Colonic mucosa (tissue), 4 donors: ENCODE results near the gene RPL3. TPM values are rescaled to one million over a fixed set of nuclear protein-coding genes. Genes with fewer than 3 reads are reported as not detected.

Source experiments
- DNase-seq: peaks from one replicate; pipeline ENCODE4 v3.0.0-alpha.2; 2020
- H3K27ac ChIP-seq: fragments of 200-600 bp; one replicate; pipeline ENCODE4 v1.8.0; 2021
- H3K27me3 ChIP-seq: fragments of 200-600 bp; one replicate; pipeline ENCODE4 v1.8.0; 2021
- H3K36me3 ChIP-seq: fragments of 200-600 bp; one replicate; pipeline ENCODE4 v1.8.0; 2021
- H3K4me1 ChIP-seq: fragments of 200-600 bp; one replicate; pipeline ENCODE4 v1.8.0; 2021; ENCODE audit warnings: mild to moderate bottlenecking
- H3K4me3 ChIP-seq: fragments of 200-600 bp; one replicate; pipeline ENCODE4 v1.8.0; 2021
- H3K9ac ChIP-seq, 2 donors: one replicate each; pipeline ENCODE4 v1.7.0; 2013; ENCODE audit warnings: control low read depth in 2 of 2, low read depth in 2 of 2, low read length in 2 of 2
- H3K9me3 ChIP-seq: fragments of 200-600 bp; one replicate; pipeline ENCODE4 v1.8.0; 2021
- intact Hi-C: fragments of 100-400 bp; cut with DNase I; formaldehyde crosslinking; loops from one replicate; pipeline ENCODE4 v1.14.1; 2022
- total RNA-seq, 2 donors: library from RNA; stranded (reverse); fragmentation: NEBNext Ultra II Directional in 1 of 2; extraction: Animal tissue kit (Norgen Biotek cat#: 25700) in 1 of 2; gene quantifications; one replicate each; pipeline ENCODE4 v1.2.1, GENCODE V29; 2021
- TF ChIP-seq, protein P1 (sequence below): fragments of 200-600 bp; IDR thresholded peaks from one replicate; pipeline ENCODE4 v1.8.0; 2022; ENCODE audit warnings: antibody characterized with exemption, mild to moderate bottlenecking
- donor health status: healthy.
- donor health status: DM: no; HTN: no; CAD: no.
- donor health status: DM: no; HTN: no; CAD: no.

Gene RPL3
- total RNA-seq, 2 donors from 2014 or later = 1,796 to 1,829 TPM

GRCh38 chr22:39364714-39365491 is 45.5 kb upstream of the RPL3 start:
- Histone ChIP-seq H3K4me3 (no peak overlapping the region), H3K9ac (no peak overlapping the region), H3K27ac (no peak overlapping the region), H3K4me1 (no peaks in the 10 kb centered on the region), H3K9me3 (no peaks in the 10 kb centered on the region), H3K27me3 (no peaks in the 10 kb centered on the region), H3K36me3 (no peaks in the 10 kb centered on the region)
- DNase-seq = no peak
- TF ChIP-seq, protein P1, sequence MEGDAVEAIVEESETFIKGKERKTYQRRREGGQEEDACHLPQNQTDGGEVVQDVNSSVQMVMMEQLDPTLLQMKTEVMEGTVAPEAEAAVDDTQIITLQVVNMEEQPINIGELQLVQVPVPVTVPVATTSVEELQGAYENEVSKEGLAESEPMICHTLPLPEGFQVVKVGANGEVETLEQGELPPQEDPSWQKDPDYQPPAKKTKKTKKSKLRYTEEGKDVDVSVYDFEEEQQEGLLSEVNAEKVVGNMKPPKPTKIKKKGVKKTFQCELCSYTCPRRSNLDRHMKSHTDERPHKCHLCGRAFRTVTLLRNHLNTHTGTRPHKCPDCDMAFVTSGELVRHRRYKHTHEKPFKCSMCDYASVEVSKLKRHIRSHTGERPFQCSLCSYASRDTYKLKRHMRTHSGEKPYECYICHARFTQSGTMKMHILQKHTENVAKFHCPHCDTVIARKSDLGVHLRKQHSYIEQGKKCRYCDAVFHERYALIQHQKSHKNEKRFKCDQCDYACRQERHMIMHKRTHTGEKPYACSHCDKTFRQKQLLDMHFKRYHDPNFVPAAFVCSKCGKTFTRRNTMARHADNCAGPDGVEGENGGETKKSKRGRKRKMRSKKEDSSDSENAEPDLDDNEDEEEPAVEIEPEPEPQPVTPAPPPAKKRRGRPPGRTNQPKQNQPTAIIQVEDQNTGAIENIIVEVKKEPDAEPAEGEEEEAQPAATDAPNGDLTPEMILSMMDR = no peak
- intact Hi-C loops = no loop called here

DNA sequence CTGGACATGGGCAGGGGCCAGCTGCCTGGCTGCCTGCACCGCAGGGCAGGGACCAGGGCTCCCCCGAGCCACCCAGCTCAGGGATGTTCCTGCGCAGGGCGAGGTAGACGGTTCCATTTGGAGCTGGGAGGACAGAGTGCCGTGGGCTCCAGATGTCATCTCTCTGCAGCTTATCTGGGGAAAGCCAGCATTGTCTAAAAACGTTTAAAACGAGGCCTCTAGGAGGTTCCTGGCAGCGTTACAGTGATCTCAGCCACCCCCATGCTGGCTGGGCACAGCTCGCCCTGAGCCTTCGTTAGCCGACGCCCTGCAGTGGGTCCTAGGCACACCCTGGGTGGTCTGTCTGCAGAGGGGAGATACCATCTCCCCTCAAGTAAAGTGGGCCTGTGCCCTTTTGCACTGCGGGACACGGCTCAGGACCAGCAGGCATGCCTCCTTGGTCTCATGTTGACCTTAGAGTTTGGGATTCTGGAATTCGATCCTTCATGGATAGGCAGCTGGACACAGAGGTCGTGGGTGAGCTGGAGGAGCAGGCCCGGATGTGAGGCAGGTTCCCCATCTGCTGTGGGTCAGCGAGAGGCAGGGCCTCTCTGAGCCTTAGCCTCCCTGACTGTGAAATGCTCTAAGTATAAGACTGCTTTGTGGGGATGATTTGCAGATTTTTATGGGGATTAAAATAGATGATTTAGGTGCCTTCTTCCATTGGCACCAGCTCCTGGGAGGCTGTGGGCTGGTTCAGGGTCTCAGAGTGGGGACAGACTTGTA is 44.5 kb upstream of the RPL3 start:
- Histone ChIP-seq H3K4me3 (no peak overlapping the region), H3K27me3 (no peaks in the 10 kb centered on the region), H3K27ac (no peak overlapping the region), H3K9me3 (no peaks in the 10 kb centered on the region), H3K9ac (peak overlapping the region in 1 of 2 donors; percentile 23), H3K36me3 (no peaks in the 10 kb centered on the region), H3K4me1 (no peaks in the 10 kb centered on the region)
- intact Hi-C loops = no loop called here
- no peak for DNase-seq
- TF ChIP-seq, protein P1 = no peak

GRCh38 chr22:39362932-39363331 is 43.5 kb upstream of the RPL3 start:
- intact Hi-C loops = no loop called here
- Histone ChIP-seq H3K4me1 (no peaks in the 10 kb centered on the region), H3K36me3 (no peaks in the 10 kb centered on the region), H3K9me3 (no peaks in the 10 kb centered on the region), H3K4me3 (no peak overlapping the region), H3K27ac (no peak overlapping the region), H3K27me3 (no peaks in the 10 kb centered on the region), H3K9ac (no peak overlapping the region)
- DNase-seq = no peak
- TF ChIP-seq, protein P1 = no peak

- intact Hi-C loops = no loop called here
- H3K27me3 ChIP-seq = no peaks in the 10 kb centered on the region
- no peak overlapping the region for H3K9ac ChIP-seq
- no peak overlapping the region for H3K4me3 ChIP-seq
- TF ChIP-seq, protein P1 = no peak
- no peaks in the 10 kb centered on the region for H3K36me3 ChIP-seq
- H3K27ac ChIP-seq = no peak overlapping the region
- H3K4me1 ChIP-seq = no peaks in the 10 kb centered on the region
- no peak for DNase-seq
- H3K9me3 ChIP-seq = no peaks in the 10 kb centered on the region
These were observed 42.8 kb upstream of the RPL3 start for GRCh38 chr22:39362271-39362670.

- no peaks in the 10 kb centered on the region for H3K9me3 ChIP-seq
- H3K36me3 ChIP-seq = no peaks in the 10 kb centered on the region
- no peaks in the 10 kb centered on the region for H3K27me3 ChIP-seq
- intact Hi-C loops = no loop called here
- no peak overlapping the region for H3K4me3 ChIP-seq
- H3K4me1 ChIP-seq = no peaks in the 10 kb centered on the region
- H3K9ac ChIP-seq = no peak overlapping the region
- TF ChIP-seq, protein P1 = no peak
- DNase-seq = no peak
- no peak overlapping the region for H3K27ac ChIP-seq
These were observed 42.1 kb upstream of the RPL3 start for GRCh38 chr22:39361496-39361895.
